NK-92 treated with Interleukin-12 subunit alpha and Interleukin-12 subunit beta, amount 100 ng/mL, for 24 hours (cell line): ENCODE measurements around the gene SHC4.
A peak's percentile ranks its signal among the peaks of the same experiment; 100 is the strongest.
"Not testable (repeated sequence)": the region's sequence is repeated elsewhere in the genome, so short reads cannot be mapped to it uniquely, and the experiment has no call there.

ENCODE experiments used
- DNase-seq: peaks from one replicate; lab custom pipeline; 2025; lab: John Stamatoyannopoulos, UW

The SHC4 gene

DNA sequence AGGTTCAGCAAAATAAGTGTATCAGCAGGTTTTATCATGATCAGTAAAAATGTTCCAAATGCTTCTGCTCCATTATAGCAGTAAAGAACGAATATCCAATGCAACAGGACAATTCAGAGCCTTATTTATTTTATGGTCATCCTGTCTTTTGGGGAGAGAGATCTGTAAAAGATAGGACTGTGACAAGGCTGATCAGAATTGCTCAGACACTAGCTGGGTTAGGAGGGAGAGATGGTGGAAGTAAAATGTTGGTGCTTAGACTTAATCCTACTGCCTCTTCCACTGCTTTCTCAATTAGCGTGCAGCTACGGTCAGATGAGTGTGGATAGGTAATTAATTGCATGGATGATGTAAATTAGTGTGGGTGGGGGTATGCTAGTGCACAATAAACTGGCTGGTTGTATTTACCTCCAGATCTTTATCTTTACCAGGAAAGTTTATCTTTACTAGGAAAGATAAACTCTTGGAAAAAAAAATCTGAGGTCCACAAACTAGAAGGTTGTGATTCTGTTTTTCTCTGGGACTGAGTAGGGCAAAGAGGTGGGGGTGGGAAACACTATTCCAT, 83.6 kb downstream of the SHC4 start:
- DNase-seq, result no peak

- peak; percentile 93 for DNase-seq
These were observed 85.8 kb downstream of the SHC4 start, which contains the start of gene EID1 for GRCh38 chr15:48877630-48878595. Gene EID1 (plus strand): TSS chr15:48878134. CDS start chr15:48878177, 43 bp downstream.

- DNase-seq, result no peak
These were observed 87.7 kb downstream of the SHC4 start for GRCh38 chr15:48876057-48876456.

DNA sequence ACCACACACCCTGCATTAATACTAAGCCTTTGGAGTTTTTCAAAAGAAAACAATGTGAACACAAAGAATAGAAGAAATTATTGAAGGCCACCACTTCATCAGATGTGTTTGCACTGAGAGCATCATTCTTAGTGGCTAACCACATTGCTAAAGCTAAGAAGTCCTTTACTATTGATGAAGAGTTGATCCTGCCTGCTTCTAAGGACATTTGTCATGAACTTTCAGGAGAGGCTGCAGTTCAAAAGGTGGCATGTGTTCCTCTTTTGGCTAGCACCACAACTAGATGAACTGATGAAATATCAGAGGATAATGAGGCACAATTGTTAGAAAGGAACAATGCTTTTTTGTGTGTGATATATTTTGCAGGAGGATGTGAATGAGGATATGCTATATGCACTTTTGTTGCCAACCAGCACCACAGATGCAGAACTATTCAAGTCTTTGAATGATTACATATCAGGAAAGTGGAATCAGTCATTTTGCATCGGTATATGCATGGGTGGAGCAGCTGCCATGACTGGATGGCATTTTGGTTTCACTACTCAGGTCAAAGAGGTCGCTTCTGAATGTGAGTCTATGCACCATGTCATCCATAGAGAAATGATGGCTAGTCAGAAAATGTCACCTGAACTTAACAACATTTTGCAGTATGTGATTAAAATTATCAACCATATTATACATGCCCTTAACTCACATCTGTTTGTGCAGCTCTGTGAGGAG, 88.3 kb downstream of the SHC4 start:
- no peak for DNase-seq

GRCh38 chr15:48872632-48873031, 91.1 kb downstream of the SHC4 start:
- DNase-seq, result no peak

GRCh38 chr15:48871542-48871941, 92.2 kb downstream of the SHC4 start:
- DNase-seq, result no peak

DNA sequence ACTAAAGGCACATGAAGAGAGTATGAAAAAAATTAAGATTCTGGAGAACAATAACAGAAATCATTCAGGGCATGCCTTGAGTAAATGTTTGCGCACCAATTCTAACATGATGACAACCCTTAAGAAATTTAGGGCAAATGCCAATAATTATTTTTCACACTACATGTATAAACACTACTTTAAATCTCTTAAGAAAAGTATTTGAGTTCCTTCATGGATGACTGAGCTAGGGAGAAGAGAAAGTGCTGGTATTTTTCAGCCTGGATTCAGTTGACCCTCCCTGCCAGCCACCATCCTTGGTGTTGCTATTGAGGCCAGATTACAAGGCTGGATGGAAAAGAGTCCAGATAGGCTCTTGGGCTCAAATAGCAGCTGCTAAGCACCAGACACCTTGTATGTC, 93.8 kb downstream of the SHC4 start:
- DNase-seq, result no peak

DNA sequence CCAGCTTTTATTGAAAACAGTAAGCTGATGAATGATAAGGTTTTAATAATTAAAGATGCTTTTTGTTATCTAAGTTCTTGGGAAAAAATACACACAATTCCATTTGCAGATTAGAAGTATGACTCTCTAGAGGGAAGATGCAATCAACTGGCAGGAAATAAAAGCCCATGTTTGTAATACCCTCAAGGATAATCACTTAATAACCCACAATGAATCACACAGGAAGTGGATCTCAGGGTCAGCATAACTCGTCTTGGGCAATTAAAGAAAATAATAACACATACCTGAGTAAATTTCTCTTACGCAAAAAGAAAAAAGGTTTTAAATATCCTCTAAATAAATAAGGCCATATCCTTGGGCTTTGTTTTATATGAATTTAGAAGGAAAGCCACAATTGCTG, 95.2 kb downstream of the SHC4 start:
- DNase-seq, result no peak

GRCh38 chr15:48868023-48868422, 95.7 kb downstream of the SHC4 start:
- DNase-seq, result no peak

- no peak for DNase-seq
These were observed 97.6 kb downstream of the SHC4 start for GRCh38 chr15:48866141-48866563.

DNA sequence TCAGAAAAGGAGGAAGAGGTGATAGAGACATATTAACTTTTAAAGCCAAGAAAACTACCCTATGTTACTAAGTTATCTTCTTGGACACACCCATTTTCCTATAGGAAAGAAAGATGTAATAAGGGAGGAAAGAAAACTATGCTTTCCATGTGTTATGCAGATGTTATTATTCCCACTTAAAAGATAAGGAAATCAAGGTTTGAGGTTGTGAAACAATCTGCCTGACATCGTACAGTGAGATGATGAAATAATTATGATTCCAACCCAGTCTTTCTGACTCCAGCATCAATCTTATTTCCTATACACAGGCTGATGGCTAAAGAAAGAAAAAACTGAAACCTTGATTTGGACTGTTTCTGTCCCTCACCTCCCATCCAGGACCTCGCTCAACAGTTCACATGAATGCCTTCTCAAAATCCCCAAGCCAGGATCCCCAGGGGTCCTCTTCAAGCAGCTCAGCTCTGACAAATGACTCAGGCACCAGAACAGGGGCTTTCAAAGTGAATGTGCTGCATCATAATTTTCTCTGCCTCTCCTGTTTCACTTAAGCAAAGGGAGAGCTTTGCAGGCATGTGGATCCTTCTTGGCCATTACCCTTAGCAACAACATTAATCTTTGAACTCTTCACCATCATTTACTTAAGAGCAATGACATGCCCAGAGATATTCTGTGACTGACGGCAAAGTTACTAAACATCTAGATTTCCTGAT, 98.2 kb downstream of the SHC4 start:
- no peak for DNase-seq

- DNase-seq, result no peak
These were observed 101.0 kb downstream of the SHC4 start for GRCh38 chr15:48862705-48863104.

- DNase-seq, result no peak
These were observed 101.8 kb downstream of the SHC4 start for GRCh38 chr15:48861813-48862431.

DNA sequence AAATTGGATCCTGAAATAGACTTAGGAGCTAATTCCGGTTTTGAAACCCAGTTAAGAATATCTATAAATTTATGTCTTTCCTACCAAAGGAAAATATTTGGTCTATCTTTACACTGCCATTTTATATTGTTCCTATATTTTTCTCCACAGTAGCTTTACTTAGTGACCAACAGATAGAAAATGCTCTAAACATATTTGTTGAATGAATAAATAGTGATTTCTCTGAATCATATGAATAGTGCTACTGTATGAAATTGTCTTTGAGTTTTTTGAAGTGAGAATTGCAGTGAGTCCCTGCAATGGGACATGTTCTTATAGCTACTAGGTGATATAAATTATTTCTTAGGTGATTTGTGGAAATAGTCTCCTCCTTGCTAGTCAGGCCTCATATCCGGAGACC, 104.3 kb downstream of the SHC4 start:
- DNase-seq, result no peak

DNA sequence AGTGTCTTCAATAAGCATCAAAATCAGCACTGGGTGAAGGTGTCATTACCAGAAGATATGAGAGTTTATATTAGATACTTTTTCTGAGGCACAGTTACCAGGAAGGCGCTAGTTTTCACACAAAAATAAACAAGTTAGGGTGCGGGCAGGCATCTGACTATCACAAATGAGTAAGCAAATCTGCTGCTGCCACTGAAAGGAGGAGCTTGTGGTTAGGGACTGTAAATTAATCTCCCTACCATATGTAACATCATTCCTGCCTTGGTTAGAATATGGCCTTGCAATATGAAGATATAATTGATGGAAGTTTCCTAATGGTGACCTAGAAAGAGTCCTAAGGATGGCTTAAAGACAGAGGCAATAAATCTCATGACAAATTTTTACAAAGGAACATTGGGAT, 105.3 kb downstream of the SHC4 start:
- no peak for DNase-seq

DNA sequence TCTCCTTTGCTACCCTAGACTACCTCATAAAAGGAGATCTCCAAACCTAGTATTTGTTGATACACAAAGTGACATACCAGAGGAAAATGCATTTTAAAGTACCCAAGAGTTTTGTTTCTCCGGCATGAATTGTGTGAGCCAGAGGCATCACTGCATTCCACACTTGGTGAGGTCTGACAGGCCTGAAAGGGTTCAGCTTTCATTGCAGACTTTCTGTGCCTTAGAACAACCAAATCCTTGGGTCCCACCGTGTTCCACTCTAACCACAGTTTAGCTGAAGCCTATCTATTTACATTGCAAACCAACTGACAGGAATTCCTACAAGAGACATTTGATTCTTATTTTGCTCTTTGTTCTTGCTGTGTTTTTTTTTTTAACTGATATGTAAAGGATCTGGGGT, 106.8 kb downstream of the SHC4 start:
- no peak for DNase-seq

DNA sequence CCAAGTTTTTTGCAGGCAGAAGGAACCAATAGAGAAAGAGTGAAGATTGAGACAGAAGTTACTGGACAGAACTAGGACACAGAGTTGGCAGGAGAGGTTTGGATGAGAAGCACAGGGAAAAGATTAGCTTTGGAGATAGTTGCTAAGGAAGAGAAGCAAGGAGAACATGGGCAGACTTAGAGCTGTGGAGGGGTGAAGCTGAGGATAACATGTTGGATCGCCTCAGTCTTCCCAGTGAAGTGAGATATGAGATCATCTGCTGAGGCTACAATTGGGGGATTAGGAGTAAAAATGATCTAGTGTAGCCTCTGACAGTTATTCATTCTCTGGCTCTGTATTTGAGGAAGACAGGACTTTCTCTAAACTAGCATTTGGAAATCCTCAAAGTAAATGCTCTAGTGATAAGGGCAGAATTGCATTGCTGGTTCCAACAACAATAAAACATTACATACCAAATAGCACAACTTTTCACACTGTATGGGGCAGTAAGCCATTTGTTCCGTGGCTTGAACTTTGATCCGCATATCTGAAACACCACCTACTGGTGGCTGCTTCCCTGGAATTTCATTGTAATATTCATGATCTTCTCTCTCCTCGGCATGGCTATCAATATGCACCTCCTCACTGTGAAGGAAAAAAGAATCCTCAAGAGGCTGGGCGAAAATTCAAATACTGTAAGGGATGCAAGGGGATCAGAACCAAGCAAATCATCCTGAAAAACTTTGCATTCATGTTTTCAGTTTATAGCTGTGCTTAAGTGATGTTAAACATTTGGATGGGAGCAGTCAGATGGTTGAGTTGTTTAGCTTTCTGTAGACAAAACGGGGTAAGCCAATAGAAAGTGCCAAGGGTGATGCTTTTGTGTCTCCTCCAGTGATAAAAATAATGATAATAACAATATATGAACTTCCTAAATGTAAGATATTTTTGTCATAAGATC, 107.9 kb downstream of the SHC4 start:
- DNase-seq, result no peak

DNA sequence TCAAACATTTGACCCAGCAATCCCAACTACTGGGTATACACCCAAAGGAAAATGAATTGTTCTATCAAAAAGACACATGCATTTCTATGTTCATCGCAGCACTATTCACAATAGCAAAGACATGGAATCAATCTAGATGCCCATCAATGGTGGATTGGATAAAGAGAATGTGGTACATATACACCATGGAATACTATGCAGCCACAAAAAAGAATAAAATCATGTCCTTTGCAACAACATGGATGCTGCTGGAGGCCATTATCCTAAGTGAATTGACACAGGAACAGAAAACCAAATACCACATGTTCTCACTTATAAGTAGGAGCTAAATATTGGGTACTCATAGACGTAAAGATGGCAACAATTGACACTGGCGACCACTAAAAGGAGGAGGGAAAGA, 109.3 kb downstream of the SHC4 start:
- DNase-seq, result not testable (repeated sequence)

DNA sequence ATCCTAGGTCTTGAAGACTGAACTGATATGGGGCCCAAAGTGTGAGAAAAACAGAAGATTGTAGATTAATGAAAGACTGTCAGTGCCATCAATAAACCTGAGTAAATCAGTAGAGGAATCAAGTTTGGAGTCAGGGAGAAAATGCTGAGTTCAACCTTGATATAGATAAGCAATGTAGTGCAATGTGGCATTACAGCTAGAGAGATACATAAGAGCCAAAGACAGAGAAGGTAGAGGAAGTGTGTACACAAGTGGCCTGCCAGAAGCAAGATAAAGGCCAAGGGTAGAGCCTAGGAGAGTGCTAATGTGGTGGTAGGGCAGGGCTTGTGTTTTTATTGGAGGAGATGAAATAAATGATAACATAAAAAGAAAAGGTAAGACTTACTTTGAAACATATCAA, 111.8 kb downstream of the SHC4 start:
- no peak for DNase-seq

DNA sequence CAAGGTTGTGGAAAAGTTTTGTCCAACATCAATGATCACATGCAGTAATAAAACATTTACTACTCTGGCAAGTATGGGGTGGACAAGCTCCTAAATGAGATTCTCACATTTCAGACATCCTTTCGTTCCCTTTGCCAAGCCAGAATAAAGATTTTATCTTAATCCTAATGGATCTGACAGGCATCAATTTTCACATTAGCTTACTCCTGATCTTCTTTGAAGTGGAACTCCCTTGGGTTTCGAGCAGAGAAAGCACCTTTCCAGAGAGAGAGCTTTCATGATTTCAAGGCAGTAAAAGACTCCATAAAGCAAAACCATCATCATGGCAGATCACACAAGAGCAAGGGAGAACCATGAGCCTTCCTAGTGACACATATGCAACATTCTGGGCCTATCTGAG, 113.1 kb downstream of the SHC4 start:
- no peak for DNase-seq

DNA sequence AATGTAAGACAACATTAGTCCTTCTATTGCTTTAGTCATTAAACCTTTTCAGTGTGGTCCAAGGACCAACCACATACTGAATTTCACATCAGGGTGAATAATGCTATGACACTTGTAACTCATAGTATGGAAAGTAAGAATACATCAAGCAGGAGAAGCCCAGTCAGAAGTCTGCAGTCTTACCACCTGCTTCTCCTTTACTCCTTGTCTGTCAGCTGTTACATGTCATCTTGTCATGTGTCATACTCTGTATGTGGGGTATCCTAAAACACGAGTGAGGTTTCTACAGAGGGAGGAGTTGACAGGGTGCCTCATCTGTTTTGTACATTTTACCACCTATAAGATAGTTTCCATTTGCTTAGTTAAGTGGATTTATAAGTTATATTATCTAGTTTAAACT, 118.6 kb downstream of the SHC4 start:
- no peak for DNase-seq
